Measurements from ENCODE around the gene ARF3.

DNA sequence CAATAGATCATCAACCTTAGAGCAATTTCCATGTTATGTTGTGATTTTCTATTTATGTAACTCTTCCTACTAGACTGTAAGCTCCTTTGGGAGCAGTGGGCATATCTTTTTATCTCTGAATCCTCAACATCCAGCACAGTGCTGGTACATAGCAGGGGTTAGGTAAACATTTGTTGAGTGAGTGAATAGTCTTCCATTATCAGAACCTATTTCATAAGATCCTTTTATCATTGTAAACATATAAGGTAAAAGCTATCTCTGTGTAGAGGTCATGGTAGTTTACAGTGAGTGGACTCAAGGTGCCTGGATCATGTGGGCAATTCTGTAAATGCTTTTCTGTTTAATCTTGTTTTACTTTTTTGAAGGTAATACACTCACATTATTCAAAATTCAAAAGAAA lies 47.1 kb downstream of the ARF3 start:
- no peak for TF ChIP-seq SIN3A (IDR thresholded peaks at IDR 0.05; ENCODE audit: borderline replicate concordance, insufficient read depth, low read depth, low read length)
- TF ChIP-seq, protein P1, sequence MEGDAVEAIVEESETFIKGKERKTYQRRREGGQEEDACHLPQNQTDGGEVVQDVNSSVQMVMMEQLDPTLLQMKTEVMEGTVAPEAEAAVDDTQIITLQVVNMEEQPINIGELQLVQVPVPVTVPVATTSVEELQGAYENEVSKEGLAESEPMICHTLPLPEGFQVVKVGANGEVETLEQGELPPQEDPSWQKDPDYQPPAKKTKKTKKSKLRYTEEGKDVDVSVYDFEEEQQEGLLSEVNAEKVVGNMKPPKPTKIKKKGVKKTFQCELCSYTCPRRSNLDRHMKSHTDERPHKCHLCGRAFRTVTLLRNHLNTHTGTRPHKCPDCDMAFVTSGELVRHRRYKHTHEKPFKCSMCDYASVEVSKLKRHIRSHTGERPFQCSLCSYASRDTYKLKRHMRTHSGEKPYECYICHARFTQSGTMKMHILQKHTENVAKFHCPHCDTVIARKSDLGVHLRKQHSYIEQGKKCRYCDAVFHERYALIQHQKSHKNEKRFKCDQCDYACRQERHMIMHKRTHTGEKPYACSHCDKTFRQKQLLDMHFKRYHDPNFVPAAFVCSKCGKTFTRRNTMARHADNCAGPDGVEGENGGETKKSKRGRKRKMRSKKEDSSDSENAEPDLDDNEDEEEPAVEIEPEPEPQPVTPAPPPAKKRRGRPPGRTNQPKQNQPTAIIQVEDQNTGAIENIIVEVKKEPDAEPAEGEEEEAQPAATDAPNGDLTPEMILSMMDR (IDR thresholded peaks at IDR 0.05) = no peak
- TF ChIP-seq POLR2AphosphoS5 (IDR thresholded peaks at IDR 0.05; ENCODE audit: low read depth, low read length) = no peak

Measured in Panc1 (cell line).